ENCODE data around the gene FAM124B. TPM values are rescaled to one million over a fixed set of nuclear protein-coding genes. Genes with fewer than 3 reads are reported as not detected.

The FAM124B gene
- total RNA-seq, 4 donors from 2014 or later, result 0.94 to 5.8 (median 1.0) TPM; not detected in 1

GRCh38 chr2:224405412-224405811 is 3.5 kb upstream of the FAM124B start:
- H3K4me1 ChIP-seq, result no peaks in the 10 kb centered on the region
- H3K9me3 ChIP-seq, result no peaks in the 10 kb centered on the region
- no peaks in the 10 kb centered on the region for H3K36me3 ChIP-seq
- no peaks in the 10 kb centered on the region for H3K27me3 ChIP-seq
- DNase-seq, result no peak
- no peak overlapping the region for H3K4me3 ChIP-seq
- TF ChIP-seq, protein P1, sequence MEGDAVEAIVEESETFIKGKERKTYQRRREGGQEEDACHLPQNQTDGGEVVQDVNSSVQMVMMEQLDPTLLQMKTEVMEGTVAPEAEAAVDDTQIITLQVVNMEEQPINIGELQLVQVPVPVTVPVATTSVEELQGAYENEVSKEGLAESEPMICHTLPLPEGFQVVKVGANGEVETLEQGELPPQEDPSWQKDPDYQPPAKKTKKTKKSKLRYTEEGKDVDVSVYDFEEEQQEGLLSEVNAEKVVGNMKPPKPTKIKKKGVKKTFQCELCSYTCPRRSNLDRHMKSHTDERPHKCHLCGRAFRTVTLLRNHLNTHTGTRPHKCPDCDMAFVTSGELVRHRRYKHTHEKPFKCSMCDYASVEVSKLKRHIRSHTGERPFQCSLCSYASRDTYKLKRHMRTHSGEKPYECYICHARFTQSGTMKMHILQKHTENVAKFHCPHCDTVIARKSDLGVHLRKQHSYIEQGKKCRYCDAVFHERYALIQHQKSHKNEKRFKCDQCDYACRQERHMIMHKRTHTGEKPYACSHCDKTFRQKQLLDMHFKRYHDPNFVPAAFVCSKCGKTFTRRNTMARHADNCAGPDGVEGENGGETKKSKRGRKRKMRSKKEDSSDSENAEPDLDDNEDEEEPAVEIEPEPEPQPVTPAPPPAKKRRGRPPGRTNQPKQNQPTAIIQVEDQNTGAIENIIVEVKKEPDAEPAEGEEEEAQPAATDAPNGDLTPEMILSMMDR (IDR thresholded peaks at IDR 0.05), result no peak
- TF ChIP-seq POLR2A (IDR thresholded peaks at IDR 0.05), result no peak
- no peak overlapping the region for H3K27ac ChIP-seq

DNA sequence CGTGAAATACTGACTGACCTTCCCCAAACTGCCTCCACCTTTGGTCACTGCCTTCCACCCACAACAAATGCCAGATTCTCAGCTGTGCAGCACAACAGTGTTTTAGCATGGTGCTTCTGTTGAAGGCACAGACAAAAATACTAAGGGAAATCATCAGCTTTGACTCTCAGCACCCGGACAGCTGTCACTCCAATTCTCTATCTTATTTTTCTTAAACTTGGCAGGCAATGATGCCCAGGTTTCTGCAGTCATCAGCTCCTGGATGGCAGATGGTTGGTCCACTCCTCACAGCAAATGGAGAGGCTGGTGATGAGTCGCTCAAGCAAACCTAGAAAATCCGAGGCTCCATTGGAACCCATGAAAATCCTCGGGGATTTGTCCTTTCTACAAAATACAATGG is 2.9 kb upstream of the FAM124B start:
- no peak overlapping the region for H3K4me3 ChIP-seq
- H3K27me3 ChIP-seq, result no peaks in the 10 kb centered on the region
- no peaks in the 10 kb centered on the region for H3K9me3 ChIP-seq
- no peak overlapping the region for H3K27ac ChIP-seq
- TF ChIP-seq, protein P1 (IDR thresholded peaks at IDR 0.05), result no peak
- no peak for TF ChIP-seq POLR2A (IDR thresholded peaks at IDR 0.05)
- no peaks in the 10 kb centered on the region for H3K4me1 ChIP-seq
- DNase-seq, result no peak
- no peaks in the 10 kb centered on the region for H3K36me3 ChIP-seq

GRCh38 chr2:224403657-224404056 is 1.8 kb upstream of the FAM124B start:
- Histone ChIP-seq H3K4me1 (no peaks in the 10 kb centered on the region), H3K36me3 (no peaks in the 10 kb centered on the region), H3K9me3 (no peaks in the 10 kb centered on the region), H3K27ac (no peak overlapping the region), H3K27me3 (no peaks in the 10 kb centered on the region), H3K4me3 (no peak overlapping the region)
- no peak for DNase-seq
- TF ChIP-seq POLR2A (IDR thresholded peaks at IDR 0.05), result no peak
- TF ChIP-seq, protein P1 (IDR thresholded peaks at IDR 0.05), result no peak

- Histone ChIP-seq H3K9me3 (no peaks in the 10 kb centered on the region), H3K4me1 (no peaks in the 10 kb centered on the region), H3K27me3 (no peaks in the 10 kb centered on the region), H3K4me3 (peak overlapping the region in 3 of 4 donors; percentile 30 to 37 (median 35)), H3K36me3 (no peaks in the 10 kb centered on the region), H3K27ac (peak overlapping the region; percentile 10 to 56 (median 37))
- TF ChIP-seq POLR2A (IDR thresholded peaks at IDR 0.05), result no peak
- TF ChIP-seq, protein P1 (IDR thresholded peaks at IDR 0.05), result no peak
- no peak for DNase-seq
Observed at GRCh38 chr2:224400886-224401632, 848 bp downstream of the FAM124B start.

- peak overlapping the region in 1 of 4 donors; percentile 37 for H3K4me3 ChIP-seq
Observed at GRCh38 chr2:224400174-224400810, 1.6 kb downstream of the FAM124B start.

More at GRCh38 chr2:224400174-224400810, 1.6 kb downstream of the FAM124B start:
- TF ChIP-seq, protein P1 (IDR thresholded peaks at IDR 0.05), result no peak
- no peak for TF ChIP-seq POLR2A (IDR thresholded peaks at IDR 0.05)
- no peaks in the 10 kb centered on the region for H3K27me3 ChIP-seq
- no peaks in the 10 kb centered on the region for H3K4me1 ChIP-seq
- DNase-seq, result no peak
- no peaks in the 10 kb centered on the region for H3K36me3 ChIP-seq
- H3K27ac ChIP-seq, result no peak overlapping the region
- no peaks in the 10 kb centered on the region for H3K9me3 ChIP-seq

Data from Peyer's patch (tissue), 4 donors.